ENCODE results near the gene SEC24D.

Gene SEC24D

DNA sequence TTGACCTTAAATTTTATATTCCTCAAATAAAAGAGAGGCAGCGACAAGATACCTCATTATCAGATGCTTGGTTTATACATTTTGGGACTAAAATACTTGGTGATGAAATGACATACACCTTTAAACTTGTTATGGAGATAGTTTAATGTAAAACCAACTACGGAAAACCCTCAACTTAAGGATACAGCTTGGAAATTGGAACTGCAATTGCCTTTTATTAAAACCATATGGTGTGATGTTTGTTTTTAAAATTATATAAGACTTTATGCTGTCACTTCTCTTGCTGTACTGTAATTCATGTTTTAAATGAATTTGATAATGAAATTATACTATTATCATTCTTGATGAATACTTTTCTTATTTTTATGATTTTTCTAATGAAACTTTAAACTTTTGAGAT, 124.9 kb downstream of the SEC24D start:
- no peak for DNase-seq

DNA sequence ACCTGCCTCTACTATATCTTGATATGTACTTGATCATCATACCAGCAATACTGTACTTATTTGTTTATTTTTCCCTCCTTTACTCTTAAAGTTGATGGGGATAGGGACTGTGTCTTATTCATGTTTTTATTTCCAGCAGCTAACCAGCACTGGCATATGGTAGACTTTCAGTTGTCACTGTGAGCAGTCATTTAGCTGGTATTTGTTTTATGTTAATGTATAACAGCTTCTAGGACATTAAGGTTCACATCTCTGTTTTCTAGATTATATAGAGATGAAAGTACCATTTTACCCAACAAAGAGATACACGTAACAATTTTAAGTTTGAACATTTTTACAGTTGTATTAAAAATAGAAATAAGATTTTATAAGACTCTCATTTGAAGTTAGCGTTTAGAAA, 132.8 kb downstream of the SEC24D start:
- no peak for DNase-seq

DNA sequence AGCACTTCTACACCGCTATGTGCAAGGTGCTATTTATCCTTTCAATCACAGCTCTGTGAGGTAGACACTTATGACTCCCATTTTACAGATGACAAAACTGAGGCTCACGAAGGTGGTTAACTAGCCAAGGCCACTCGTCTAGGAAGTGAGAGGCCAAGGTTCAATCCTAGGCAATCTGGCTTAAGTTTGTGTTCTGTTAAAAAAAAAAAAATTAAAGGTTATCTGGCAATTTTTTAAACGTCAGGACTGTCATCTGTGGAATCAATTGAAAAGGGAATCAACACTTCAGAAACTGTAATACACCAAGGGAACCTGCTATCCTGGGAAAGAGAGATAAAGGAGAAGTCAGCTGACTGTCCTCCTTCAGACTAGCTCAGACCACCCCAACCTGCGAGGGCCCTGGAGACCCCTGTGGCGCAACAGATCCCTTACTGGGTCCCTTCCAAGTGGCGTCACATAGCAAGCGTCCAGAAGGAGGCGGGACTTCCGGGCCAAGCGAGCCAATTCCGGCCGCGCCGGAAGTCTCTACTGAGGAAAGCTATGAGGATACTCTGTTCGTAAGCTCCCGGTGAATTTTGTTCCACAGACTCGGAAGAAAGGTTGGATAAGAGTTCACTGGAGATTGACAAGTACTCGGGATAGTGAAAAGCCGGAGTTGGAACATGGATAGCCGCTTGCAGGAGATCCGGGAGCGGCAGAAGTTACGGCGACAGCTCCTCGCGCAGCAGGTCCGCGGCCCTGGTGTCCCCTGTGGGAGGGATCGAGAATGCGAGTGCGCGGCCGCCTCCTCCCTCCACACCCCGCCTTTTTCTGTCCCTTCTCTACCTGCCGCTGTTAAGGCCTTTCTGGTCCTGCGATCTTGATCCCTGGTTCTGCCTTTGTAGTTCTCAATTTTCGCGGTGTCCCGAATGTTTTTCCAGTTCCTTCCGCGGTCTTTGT, 150.8 kb downstream of the SEC24D start, which contains the start of gene METTL14:
TSS of gene METTL14 (plus strand) at position 520 of the 939 bp plus-strand sequence. CDS start at position 663, 143 bp downstream.
- DNase-seq, result no peak

DNA sequence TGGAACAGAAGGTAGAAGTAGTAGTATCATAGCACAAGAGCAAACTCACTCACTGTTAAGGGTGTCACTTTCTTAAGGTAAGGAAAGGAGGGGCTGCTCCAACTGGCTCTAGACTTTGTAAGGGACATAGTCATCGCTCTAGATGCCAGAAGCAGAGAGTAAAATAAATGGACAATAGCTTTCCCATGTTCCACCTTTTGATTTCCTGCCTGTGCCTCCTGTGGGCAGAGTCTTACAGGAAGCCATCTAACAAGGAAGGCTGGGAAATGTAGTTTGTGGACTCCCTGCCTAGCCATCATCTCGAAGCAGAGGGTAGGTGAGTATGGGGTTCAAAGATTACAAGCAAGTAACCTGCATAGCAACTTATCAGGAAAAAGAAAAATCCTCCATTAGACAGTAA, 152.4 kb downstream of the SEC24D start:
- no peak for DNase-seq

DNA sequence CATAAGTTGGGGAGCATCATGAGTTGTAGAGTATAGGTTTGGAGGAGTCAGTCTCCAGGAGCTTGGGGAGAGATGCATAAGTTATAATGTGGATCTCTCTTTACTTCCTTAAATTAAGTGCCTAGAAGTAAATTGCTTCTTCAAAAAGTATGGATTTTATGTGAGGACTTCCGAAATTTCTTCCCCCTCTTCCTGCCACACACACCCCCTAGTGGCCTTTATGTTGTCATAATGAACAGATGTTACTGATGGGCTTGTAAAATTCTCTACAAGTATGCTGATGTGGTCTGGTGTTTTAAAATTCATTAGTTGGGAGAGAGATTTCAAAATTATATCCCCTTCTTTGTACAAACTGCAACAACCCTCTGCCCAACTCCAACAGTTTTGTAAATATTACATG, 153.0 kb downstream of the SEC24D start:
- no peak for DNase-seq

DNA sequence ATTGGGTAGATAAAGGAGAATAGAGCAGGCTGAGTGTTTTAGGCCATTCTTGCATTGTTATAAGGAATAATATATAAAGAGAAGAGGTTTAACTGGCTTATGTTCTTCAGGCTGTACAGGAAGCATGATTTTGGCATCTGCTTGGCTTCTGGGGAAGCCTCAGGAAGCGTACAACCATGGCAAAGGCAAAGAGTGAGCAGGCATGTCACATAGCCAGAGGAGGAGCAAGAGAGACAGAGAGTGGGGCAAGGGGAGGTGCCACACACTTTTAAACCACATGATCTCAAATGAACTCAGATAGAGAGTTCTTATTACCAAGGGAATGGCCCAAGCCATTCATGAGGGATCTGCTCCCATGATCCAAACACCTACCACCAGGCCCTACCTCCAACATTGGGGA, 155.1 kb downstream of the SEC24D start:
- no peak for DNase-seq

DNA sequence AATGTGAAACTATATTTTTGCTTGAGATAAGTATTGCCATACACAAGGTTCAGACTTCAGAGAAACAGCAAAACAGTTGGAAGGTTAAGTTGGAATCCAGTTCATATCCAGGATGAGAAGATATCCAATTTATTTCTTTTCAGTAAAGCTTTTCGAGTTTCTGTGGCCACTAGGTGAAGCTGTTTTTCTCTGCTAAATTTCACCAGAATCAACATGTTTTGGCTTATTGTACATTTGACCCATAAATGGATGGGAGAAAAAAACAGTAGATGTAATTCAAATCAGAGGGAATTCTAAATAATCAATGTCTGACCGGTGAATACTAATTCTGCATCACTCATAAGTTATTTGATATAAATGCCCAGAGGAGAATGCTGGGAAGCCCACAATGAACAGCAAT, 159.8 kb downstream of the SEC24D start:
- no peak for DNase-seq
